Upper lobe of left lung (tissue), 6 donors: ENCODE measurements around the gene ASTN2. TPM values are rescaled to one million over a fixed set of nuclear protein-coding genes. Genes with fewer than 3 reads are reported as not detected.
A peak's percentile ranks its signal among the peaks of the same experiment; 100 is the strongest.

ENCODE experiments used
- ATAC-seq, 2 donors: fragments of 200-7000 bp; cut with Tn5 transposase; one replicate each; pipeline ENCODE4 v1.9.1; 2022; ENCODE audit warnings: mild to moderate bottlenecking in 2 of 2, moderate library complexity in 2 of 2; ENCODE audit not compliant: low FRiP score in 2 of 2
- DNase-seq, 2 donors: peaks; one replicate each; pipeline ENCODE4 v3.0.0-alpha.2; 2019 to 2020
- H3K27ac ChIP-seq, 4 donors: fragments of 200-600 bp; sonication (generic); one replicate each; pipeline ENCODE4 v1.5.1; 2016 to 2019
- H3K27me3 ChIP-seq, 4 donors: fragments of 200-600 bp; sonication (generic); one replicate each; pipeline ENCODE4 v1.5.1; 2017 to 2019
- H3K36me3 ChIP-seq, 4 donors: fragments of 200-600 bp; sonication (generic); one replicate each; pipeline ENCODE4 v1.5.1; 2016 to 2019
- H3K4me1 ChIP-seq, 4 donors: fragments of 200-600 bp; sonication (generic); one replicate each; pipeline ENCODE4 v1.5.1; 2018 to 2019
- H3K4me3 ChIP-seq, 4 donors: fragments of 200-600 bp; sonication (generic); one replicate each; pipeline ENCODE4 v1.5.1; 2017 to 2019; ENCODE audit warnings: mild to moderate bottlenecking in 2 of 4, moderate library complexity in 1 of 4
- H3K9me3 ChIP-seq, 4 donors: fragments of 200-600 bp; sonication (generic); one replicate each; pipeline ENCODE4 v1.5.1; 2018 to 2019
- EP300 ChIP-seq, 4 donors: sonication (generic); formaldehyde crosslinking; IDR thresholded peaks; one replicate each; pipeline ENCODE4 v1.5.1; 2017; ENCODE audit warnings: antibody characterized with exemption in 4 of 4, control low read depth in 2 of 4
- POLR2A ChIP-seq, 4 donors: fragments of 450-650 bp; IDR thresholded peaks; one replicate each; pipeline ENCODE4 v1.5.1; 2016 to 2017; ENCODE audit warnings: antibody characterized with exemption in 4 of 4, mild to moderate bottlenecking in 2 of 4
- POLR2AphosphoS5 ChIP-seq, 2 donors: sonication (generic); formaldehyde crosslinking; IDR thresholded peaks; one replicate each; pipeline ENCODE4 v1.5.1; 2017; ENCODE audit warnings: antibody characterized with exemption in 2 of 2
- WGBS, 2 donors: methylation state at CpG; one replicate each; pipeline ENCODE4 v1.1.5; 2017 to 2018; 5-methylcytosine and 5-hydroxymethylcytosine counted together
- total RNA-seq, 6 donors: library from RNA; depleted of rRNA in 4 of 6; stranded (reverse); fragments of >200 nt in 4 of 6; gene quantifications; one replicate each; pipeline versions ENCODE4 v1.1.0 to v1.2.1, GENCODE V29; 2016 to 2021
- TF ChIP-seq, protein P1 (sequence below), 6 experiments: fragments of 450-650 bp in 4 of 6; fragments of 200-600 bp in 2 of 6; sonication (generic) in 2 of 6; IDR thresholded peaks; one replicate each; pipeline ENCODE4 v1.5.1; 2016 to 2019; ENCODE audit warnings: antibody characterized with exemption in 6 of 6
- donor health status: DM: no; HTN: no; CAD: no; lungs with moderate emphysema.
- donor health status: DM: no; HTN: yes; CAD: no; lungs with severe emphysema.

ASTN2 gene
- total RNA-seq, 6 donors from 2014 or later: 2.0 to 7.5 (median 3.4) TPM

DNA sequence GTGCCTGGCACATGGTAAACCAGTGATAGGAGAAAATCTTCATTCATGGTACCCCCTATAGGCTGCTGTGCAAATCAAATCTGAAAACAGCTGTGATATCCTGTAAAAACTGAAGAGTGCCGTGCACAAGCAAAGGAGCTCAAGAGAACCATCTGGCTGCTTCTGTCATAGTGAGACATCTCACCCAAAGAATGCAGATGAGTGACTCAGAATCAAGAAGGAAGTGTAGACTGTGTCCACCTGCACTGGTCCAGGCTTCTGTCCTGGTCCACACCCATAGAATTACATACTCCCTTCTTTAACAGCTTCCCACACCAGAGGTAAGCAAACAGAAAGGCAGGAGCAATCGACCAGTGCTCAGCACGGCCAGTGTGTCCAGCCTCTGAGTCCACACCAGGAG lies 195.9 kb downstream of the ASTN2 start:
- H3K9me3 ChIP-seq: no peaks in the 10 kb centered on the region
- WGBS, 2 donors: 40 to 65% methylated on average over 3 of the region's 3 CpGs
- no peak for ATAC-seq
- H3K27ac ChIP-seq: no peak overlapping the region
- no peak overlapping the region for H3K4me3 ChIP-seq
- TF ChIP-seq POLR2AphosphoS5 (IDR thresholded peaks at IDR 0.05) (no peak), POLR2A (IDR thresholded peaks at IDR 0.05) (no peak), EP300 (IDR thresholded peaks at IDR 0.05) (no peak)
- TF ChIP-seq, protein P1, sequence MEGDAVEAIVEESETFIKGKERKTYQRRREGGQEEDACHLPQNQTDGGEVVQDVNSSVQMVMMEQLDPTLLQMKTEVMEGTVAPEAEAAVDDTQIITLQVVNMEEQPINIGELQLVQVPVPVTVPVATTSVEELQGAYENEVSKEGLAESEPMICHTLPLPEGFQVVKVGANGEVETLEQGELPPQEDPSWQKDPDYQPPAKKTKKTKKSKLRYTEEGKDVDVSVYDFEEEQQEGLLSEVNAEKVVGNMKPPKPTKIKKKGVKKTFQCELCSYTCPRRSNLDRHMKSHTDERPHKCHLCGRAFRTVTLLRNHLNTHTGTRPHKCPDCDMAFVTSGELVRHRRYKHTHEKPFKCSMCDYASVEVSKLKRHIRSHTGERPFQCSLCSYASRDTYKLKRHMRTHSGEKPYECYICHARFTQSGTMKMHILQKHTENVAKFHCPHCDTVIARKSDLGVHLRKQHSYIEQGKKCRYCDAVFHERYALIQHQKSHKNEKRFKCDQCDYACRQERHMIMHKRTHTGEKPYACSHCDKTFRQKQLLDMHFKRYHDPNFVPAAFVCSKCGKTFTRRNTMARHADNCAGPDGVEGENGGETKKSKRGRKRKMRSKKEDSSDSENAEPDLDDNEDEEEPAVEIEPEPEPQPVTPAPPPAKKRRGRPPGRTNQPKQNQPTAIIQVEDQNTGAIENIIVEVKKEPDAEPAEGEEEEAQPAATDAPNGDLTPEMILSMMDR (IDR thresholded peaks at IDR 0.05): no peak
- H3K4me1 ChIP-seq: no peaks in the 10 kb centered on the region
- no peak for DNase-seq
- no peaks in the 10 kb centered on the region for H3K27me3 ChIP-seq
- H3K36me3 ChIP-seq: no peaks in the 10 kb centered on the region

DNA sequence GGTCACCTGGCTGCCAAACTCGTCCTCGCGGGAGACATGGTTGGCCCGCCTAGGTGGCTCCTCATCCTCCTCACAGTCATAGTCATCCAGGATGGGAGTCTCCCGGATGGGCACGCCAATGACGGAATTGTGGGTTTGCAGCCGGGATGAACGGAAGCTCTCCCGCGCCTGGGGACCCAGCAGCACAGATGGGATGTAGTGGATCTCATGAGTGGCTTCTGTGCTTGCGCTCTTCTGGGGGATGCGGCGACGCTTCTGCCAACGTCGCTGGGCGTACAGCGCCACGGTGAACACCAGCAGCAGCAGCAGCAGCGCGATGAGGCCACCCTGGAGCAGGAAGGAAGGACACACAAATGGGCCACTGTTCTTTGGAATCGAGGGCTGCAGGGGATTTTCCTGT lies 200.4 kb downstream of the ASTN2 start:
- Histone ChIP-seq H3K4me1 (no peaks in the 10 kb centered on the region), H3K27ac (no peak overlapping the region), H3K4me3 (no peak overlapping the region), H3K36me3 (no peaks in the 10 kb centered on the region), H3K9me3 (no peaks in the 10 kb centered on the region), H3K27me3 (no peaks in the 10 kb centered on the region)
- TF ChIP-seq, protein P1 (IDR thresholded peaks at IDR 0.05): no peak
- no peak for TF ChIP-seq EP300 (IDR thresholded peaks at IDR 0.05)
- peak in 1 of 2 donors; percentile 55 for DNase-seq
- 80 to 92% methylated on average over 3 to 23 of the region's 23 CpGs for WGBS, 2 donors
- ATAC-seq: peak in 1 of 2 donors; percentile 49

DNA sequence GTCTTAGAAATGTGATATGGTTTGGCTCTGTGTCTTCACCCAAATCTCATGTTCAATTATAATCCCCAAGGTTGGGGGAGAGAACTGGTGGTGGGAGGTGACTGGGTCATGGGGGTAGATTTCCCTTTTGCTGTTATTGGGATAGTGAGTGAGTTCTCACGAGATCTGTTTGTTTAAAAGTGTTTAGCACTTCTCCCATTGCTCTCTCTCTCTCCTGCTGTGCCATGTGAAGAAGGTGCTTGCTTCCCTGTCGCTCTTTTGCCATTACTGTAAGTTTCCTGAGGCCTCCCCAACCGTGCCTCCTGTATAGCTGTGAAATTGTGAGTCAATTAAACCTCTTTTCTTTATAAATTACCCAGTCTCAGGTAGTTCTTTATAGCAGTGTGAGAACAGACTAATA lies 203.6 kb downstream of the ASTN2 start:
- H3K9me3 ChIP-seq: peaks cover 0 to 7% (median 3%) of the 10 kb centered on the region in 4 donors
- no peaks in the 10 kb centered on the region for H3K27me3 ChIP-seq
- no peaks in the 10 kb centered on the region for H3K36me3 ChIP-seq
- DNase-seq (no peak), ATAC-seq (no peak)
- H3K27ac ChIP-seq: no peak overlapping the region
- H3K4me3 ChIP-seq: no peak overlapping the region
- no peaks in the 10 kb centered on the region for H3K4me1 ChIP-seq
- no peak for TF ChIP-seq POLR2A (IDR thresholded peaks at IDR 0.05)
- TF ChIP-seq, protein P1 (IDR thresholded peaks at IDR 0.05): no peak
- no peak for TF ChIP-seq POLR2AphosphoS5 (IDR thresholded peaks at IDR 0.05)
- TF ChIP-seq EP300 (IDR thresholded peaks at IDR 0.05): no peak
- WGBS, 2 donors: 21 to 23% methylated on average over 3 of the region's 3 CpGs

DNA sequence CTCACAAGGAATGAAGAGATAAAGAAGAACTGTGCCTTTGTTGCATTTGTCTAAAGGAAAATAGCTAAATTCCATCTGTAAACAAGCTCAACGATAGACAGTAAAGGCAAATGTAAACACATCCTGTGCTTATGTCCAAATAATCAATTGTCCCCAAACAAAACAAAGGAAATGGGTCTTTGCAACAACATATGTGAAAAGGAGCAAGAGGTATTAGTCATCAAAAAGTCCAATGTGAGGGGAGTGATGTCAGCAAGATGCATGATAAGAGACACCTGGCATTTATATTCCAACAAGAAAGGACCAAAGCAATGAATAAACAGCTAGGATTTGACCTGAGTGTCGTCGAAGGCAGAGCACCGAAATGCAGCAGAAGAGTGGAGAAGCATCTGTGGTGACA lies 209.1 kb downstream of the ASTN2 start:
- no peak for TF ChIP-seq EP300 (IDR thresholded peaks at IDR 0.05)
- Histone ChIP-seq H3K27ac (no peak overlapping the region), H3K9me3 (peaks cover 0 to 7% (median 3%) of the 10 kb centered on the region in 4 donors), H3K36me3 (no peaks in the 10 kb centered on the region), H3K27me3 (no peaks in the 10 kb centered on the region), H3K4me3 (no peak overlapping the region), H3K4me1 (no peaks in the 10 kb centered on the region)
- DNase-seq: no peak
- no peak for ATAC-seq
- 28 to 46% methylated on average over 4 of the region's 4 CpGs for WGBS, 2 donors

DNA sequence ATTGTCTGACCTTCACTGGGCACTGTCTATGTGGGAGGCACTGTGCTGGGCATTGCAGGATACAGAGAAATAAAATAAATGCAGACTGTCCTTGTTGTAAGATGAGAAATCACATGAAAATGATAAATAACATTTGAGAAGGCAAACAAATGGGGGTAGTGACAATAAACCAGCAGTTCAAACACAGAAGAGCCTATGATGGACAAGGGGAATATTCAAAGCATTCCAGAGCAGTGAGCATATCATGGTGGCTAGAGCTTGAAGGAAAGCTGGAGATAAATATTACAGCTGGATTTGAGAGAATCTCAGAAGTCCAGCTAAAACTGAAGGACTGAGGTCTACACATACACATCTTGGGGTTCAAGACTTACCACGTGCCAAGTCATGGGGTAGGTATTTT lies 209.9 kb downstream of the ASTN2 start:
- Histone ChIP-seq H3K27me3 (no peaks in the 10 kb centered on the region), H3K4me3 (no peak overlapping the region), H3K36me3 (no peaks in the 10 kb centered on the region), H3K27ac (no peak overlapping the region), H3K4me1 (no peaks in the 10 kb centered on the region), H3K9me3 (peaks cover 0 to 7% (median 3%) of the 10 kb centered on the region in 4 donors)
- ATAC-seq: no peak
- 63 to 71% methylated on average over 1 of the region's 1 CpG for WGBS, 2 donors
- no peak for DNase-seq
- TF ChIP-seq POLR2A (IDR thresholded peaks at IDR 0.05) (no peak), POLR2AphosphoS5 (IDR thresholded peaks at IDR 0.05) (no peak), EP300 (IDR thresholded peaks at IDR 0.05) (no peak)
- TF ChIP-seq, protein P1 (IDR thresholded peaks at IDR 0.05): no peak
